Liver (tissue), 9 donors: ENCODE measurements around the gene HCRTR1. TPM values are rescaled to one million over a fixed set of nuclear protein-coding genes. Genes with fewer than 3 reads are reported as not detected.
A peak's percentile ranks its signal among the peaks of the same experiment; 100 is the strongest.

Experiments used
- DNase-seq: peaks from one replicate; pipeline ENCODE4 v3.0.0-alpha.2; 2017; ENCODE audit warnings: low spot score
- H3K27ac ChIP-seq, 2 donors: one replicate each; pipeline ENCODE4 v1.7.0; 2013; ENCODE audit warnings: inconsistent platforms in 2 of 2, low read length in 2 of 2, control low read depth in 1 of 2, low read depth in 1 of 2, mild to moderate bottlenecking in 1 of 2
- H3K27me3 ChIP-seq, 4 donors: one replicate each; pipeline versions ENCODE4 v1.6.1 to v1.7.0; 2013; ENCODE audit warnings: low read length in 3 of 4, inconsistent platforms in 1 of 4, mild to moderate bottlenecking in 1 of 4, moderate library complexity in 1 of 4; ENCODE audit not compliant: control insufficient read depth in 4 of 4, insufficient read depth in 4 of 4
- H3K36me3 ChIP-seq, 4 donors: one replicate each; pipeline versions ENCODE4 v1.6.1 to v1.7.0; 2013; ENCODE audit warnings: low read length in 3 of 4, mild to moderate bottlenecking in 3 of 4, low read depth in 1 of 4, moderate library complexity in 1 of 4; ENCODE audit not compliant: control insufficient read depth in 4 of 4, insufficient read depth in 3 of 4
- H3K4me1 ChIP-seq, 4 donors: one replicate each; pipeline versions ENCODE4 v1.6.1 to v1.7.0; 2013; ENCODE audit warnings: low read length in 3 of 4, mild to moderate bottlenecking in 3 of 4, moderate library complexity in 1 of 4; ENCODE audit not compliant: control insufficient read depth in 4 of 4, insufficient read depth in 4 of 4
- H3K4me3 ChIP-seq, 3 donors: one replicate each; pipeline versions ENCODE4 v1.6.1 to v1.7.0; 2013; ENCODE audit warnings: low read length in 3 of 3, control low read depth in 1 of 3, low read depth in 1 of 3, mild to moderate bottlenecking in 1 of 3
- H3K9ac ChIP-seq, 2 donors: one replicate each; pipeline ENCODE4 v1.7.0; 2013; ENCODE audit warnings: low read length in 2 of 2, mild to moderate bottlenecking in 2 of 2, moderate library complexity in 2 of 2, control low read depth in 1 of 2, low read depth in 1 of 2
- H3K9me3 ChIP-seq, 4 donors: one replicate each; pipeline versions ENCODE4 v1.6.1 to v1.7.0; 2013; ENCODE audit warnings: low read length in 3 of 4; ENCODE audit not compliant: control insufficient read depth in 4 of 4
- EGR1 ChIP-seq, 2 donors: IDR thresholded peaks; 2 replicates each; pipeline ENCODE4 v1.6.1; 2016 to 2018; ENCODE audit warnings: antibody characterized with exemption in 2 of 2, low read depth in 2 of 2
- FOXA1 ChIP-seq: IDR thresholded peaks from 2 replicates; pipeline ENCODE4 v1.6.1; 2016; ENCODE audit warnings: antibody characterized with exemption
- FOXA2 ChIP-seq: IDR thresholded peaks from 2 replicates; pipeline ENCODE4 v1.6.1; 2016; ENCODE audit warnings: antibody characterized with exemption
- HNF4A ChIP-seq, 2 donors: conservative IDR thresholded peaks; 2 replicates each; pipeline ENCODE4 v1.6.1; 2016; ENCODE audit warnings: antibody characterized with exemption in 2 of 2, mild to moderate bottlenecking in 2 of 2
- HNF4G ChIP-seq: IDR thresholded peaks from 2 replicates; pipeline ENCODE4 v1.6.1; 2016; ENCODE audit warnings: antibody characterized with exemption
- JUND ChIP-seq, 2 donors: IDR thresholded peaks; 2 replicates each; pipeline ENCODE4 v1.6.1; 2016; ENCODE audit warnings: antibody characterized with exemption in 2 of 2
- NR2F2 ChIP-seq: IDR thresholded peaks from 2 replicates; pipeline ENCODE4 v1.6.1; 2016; ENCODE audit warnings: antibody characterized with exemption
- RAD21 ChIP-seq, 2 donors: IDR thresholded peaks; 2 replicates each; pipeline ENCODE4 v1.6.1; 2016; ENCODE audit warnings: antibody characterized with exemption in 2 of 2, mild to moderate bottlenecking in 2 of 2
- RXRA ChIP-seq, 2 donors: IDR thresholded peaks; 2 replicates each; pipeline ENCODE4 v1.6.1; 2017 to 2018; ENCODE audit warnings: antibody characterized with exemption in 2 of 2, mild to moderate bottlenecking in 1 of 2
- SP1 ChIP-seq: IDR thresholded peaks from 2 replicates; pipeline ENCODE4 v1.6.1; 2018; ENCODE audit warnings: antibody characterized with exemption, mild to moderate bottlenecking
- TAF1 ChIP-seq: conservative IDR thresholded peaks from 2 replicates; pipeline ENCODE4 v1.6.1; 2016; ENCODE audit warnings: antibody characterized with exemption, mild to moderate bottlenecking
- WGBS: extraction: QIAGEN DNeasy Blood & Tissue Kit; methylation state at CpG from one replicate; pipeline ENCODE4 v1.1.7; 2013; 5-methylcytosine and 5-hydroxymethylcytosine counted together
- polyA plus RNA-seq, 2 donors: library from polyadenylated mRNA; stranded (reverse) in 1 of 2; unstranded in 1 of 2; fragments of 200-250 nt in 1 of 2; fragments of >200 nt in 1 of 2; fragmentation: Nextera tagmentation in 1 of 2; extraction: Ambion mirVana in 1 of 2; gene quantifications; one replicate each; pipeline versions ENCODE4 v1.2.1 to v1.2.3, GENCODE V29; 2013 to 2015
- total RNA-seq, 2 donors: library from RNA; depleted of rRNA; stranded (reverse); fragments of >200 nt; gene quantifications; one replicate each; pipeline ENCODE4 v1.2.3, GENCODE V29; 2014
- TF ChIP-seq, protein P1 (sequence below): fragments of 150-350 bp; IDR thresholded peaks from 2 replicates; pipeline ENCODE4 v1.5.1; 2017; ENCODE audit warnings: improper control_type of control experiment, low read depth, low read length; ENCODE audit not compliant: missing input control
- TF ChIP-seq, protein P2 (sequence below): IDR thresholded peaks from 2 replicates; pipeline ENCODE4 v1.6.1; 2016; ENCODE audit warnings: antibody characterized with exemption
- TF ChIP-seq, protein P3 (sequence below): IDR thresholded peaks from 2 replicates; pipeline ENCODE4 v1.6.1; 2016; ENCODE audit warnings: antibody characterized with exemption, mild to moderate bottlenecking
- TF ChIP-seq, protein P4 (sequence below): IDR thresholded peaks from 2 replicates; pipeline ENCODE4 v1.6.1; 2016; ENCODE audit warnings: antibody characterized with exemption
- donor health status: healthy.
- donor health status: healthy.
- donor health status: healthy.
- donor health status: healthy.
- donor health status: healthy.

Gene HCRTR1
- total and polyA plus RNA-seq, 4 donors: 0.06 TPM; not detected in 3

DNA sequence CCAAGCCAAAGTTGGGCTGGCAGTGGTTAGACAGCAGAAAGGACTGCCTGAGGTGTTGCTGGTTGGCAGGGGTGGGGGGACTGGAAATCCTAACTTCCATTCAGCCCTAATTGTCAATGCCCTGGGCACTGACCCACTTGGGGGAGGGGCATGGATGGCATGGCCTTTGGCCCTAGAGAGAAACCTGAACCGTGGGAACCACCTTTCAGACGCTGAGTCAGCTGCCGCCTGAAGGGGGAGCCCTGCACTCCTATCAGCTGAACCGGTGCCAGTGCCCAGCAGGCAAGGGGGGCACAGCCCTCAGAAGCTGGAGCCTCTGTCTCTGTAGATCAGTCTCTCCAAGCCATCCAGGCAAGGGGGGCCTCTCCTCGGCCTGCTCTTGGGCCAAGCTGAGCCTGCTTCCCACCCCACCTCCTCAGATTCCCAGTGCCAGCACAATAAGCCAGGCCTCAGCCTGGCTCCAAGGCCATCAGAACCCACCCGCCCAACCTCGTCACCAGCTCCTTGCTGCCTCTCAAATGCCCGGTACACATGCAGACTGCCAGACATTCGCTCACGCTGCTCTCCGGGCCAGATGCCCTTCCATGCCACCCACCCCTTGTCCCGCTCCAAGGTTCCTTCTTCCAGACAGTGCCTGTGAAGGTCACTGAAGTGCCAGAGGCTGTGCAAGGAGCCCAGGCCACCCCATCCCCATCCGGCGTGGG lies 29.6 kb upstream of the HCRTR1 start:
- Histone ChIP-seq H3K36me3 (no peaks in the 10 kb centered on the region), H3K27ac (peak overlapping the region; percentile 37 to 51), H3K9ac (no peak overlapping the region), H3K4me1 (peaks cover 0 to 36% (median 13%) of the 10 kb centered on the region in 4 donors), H3K9me3 (no peaks in the 10 kb centered on the region), H3K4me3 (no peak overlapping the region), H3K27me3 (no peaks in the 10 kb centered on the region)
- no peak for DNase-seq
- TF ChIP-seq, protein P1, sequence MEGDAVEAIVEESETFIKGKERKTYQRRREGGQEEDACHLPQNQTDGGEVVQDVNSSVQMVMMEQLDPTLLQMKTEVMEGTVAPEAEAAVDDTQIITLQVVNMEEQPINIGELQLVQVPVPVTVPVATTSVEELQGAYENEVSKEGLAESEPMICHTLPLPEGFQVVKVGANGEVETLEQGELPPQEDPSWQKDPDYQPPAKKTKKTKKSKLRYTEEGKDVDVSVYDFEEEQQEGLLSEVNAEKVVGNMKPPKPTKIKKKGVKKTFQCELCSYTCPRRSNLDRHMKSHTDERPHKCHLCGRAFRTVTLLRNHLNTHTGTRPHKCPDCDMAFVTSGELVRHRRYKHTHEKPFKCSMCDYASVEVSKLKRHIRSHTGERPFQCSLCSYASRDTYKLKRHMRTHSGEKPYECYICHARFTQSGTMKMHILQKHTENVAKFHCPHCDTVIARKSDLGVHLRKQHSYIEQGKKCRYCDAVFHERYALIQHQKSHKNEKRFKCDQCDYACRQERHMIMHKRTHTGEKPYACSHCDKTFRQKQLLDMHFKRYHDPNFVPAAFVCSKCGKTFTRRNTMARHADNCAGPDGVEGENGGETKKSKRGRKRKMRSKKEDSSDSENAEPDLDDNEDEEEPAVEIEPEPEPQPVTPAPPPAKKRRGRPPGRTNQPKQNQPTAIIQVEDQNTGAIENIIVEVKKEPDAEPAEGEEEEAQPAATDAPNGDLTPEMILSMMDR: peak; percentile 34
- TF ChIP-seq FOXA1 (no peak), SP1 (peak; percentile 25), RAD21 (IDR thresholded peaks at IDR 0.05) (peak in 1 of 2 donors; percentile 29), RXRA (IDR thresholded peaks at IDR 0.05) (peak; percentile 21 to 38), FOXA2 (no peak), TAF1 (no peak), JUND (IDR thresholded peaks at IDR 0.05) (no peak), HNF4A (conservative IDR thresholded peaks at IDR 0.05) (peak; percentile 54 to 72), NR2F2 (peak; percentile 71), EGR1 (IDR thresholded peaks at IDR 0.05; ENCODE audit: low read depth in 2 of 2) (no peak), HNF4G (peak; percentile 62)
- TF ChIP-seq, protein P2, sequence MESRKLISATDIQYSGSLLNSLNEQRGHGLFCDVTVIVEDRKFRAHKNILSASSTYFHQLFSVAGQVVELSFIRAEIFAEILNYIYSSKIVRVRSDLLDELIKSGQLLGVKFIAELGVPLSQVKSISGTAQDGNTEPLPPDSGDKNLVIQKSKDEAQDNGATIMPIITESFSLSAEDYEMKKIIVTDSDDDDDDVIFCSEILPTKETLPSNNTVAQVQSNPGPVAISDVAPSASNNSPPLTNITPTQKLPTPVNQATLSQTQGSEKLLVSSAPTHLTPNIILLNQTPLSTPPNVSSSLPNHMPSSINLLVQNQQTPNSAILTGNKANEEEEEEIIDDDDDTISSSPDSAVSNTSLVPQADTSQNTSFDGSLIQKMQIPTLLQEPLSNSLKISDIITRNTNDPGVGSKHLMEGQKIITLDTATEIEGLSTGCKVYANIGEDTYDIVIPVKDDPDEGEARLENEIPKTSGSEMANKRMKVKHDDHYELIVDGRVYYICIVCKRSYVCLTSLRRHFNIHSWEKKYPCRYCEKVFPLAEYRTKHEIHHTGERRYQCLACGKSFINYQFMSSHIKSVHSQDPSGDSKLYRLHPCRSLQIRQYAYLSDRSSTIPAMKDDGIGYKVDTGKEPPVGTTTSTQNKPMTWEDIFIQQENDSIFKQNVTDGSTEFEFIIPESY: no peak
- TF ChIP-seq, protein P3, sequence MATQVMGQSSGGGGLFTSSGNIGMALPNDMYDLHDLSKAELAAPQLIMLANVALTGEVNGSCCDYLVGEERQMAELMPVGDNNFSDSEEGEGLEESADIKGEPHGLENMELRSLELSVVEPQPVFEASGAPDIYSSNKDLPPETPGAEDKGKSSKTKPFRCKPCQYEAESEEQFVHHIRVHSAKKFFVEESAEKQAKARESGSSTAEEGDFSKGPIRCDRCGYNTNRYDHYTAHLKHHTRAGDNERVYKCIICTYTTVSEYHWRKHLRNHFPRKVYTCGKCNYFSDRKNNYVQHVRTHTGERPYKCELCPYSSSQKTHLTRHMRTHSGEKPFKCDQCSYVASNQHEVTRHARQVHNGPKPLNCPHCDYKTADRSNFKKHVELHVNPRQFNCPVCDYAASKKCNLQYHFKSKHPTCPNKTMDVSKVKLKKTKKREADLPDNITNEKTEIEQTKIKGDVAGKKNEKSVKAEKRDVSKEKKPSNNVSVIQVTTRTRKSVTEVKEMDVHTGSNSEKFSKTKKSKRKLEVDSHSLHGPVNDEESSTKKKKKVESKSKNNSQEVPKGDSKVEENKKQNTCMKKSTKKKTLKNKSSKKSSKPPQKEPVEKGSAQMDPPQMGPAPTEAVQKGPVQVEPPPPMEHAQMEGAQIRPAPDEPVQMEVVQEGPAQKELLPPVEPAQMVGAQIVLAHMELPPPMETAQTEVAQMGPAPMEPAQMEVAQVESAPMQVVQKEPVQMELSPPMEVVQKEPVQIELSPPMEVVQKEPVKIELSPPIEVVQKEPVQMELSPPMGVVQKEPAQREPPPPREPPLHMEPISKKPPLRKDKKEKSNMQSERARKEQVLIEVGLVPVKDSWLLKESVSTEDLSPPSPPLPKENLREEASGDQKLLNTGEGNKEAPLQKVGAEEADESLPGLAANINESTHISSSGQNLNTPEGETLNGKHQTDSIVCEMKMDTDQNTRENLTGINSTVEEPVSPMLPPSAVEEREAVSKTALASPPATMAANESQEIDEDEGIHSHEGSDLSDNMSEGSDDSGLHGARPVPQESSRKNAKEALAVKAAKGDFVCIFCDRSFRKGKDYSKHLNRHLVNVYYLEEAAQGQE: no peak
- TF ChIP-seq, protein P4, sequence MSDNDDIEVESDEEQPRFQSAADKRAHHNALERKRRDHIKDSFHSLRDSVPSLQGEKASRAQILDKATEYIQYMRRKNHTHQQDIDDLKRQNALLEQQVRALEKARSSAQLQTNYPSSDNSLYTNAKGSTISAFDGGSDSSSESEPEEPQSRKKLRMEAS: no peak
- WGBS: 59% methylated on average over 14 of the region's 14 CpGs
